OCI-LY1 (cell line): Measurements from ENCODE around the gene COMMD2.
A peak's percentile ranks its signal among the peaks of the same experiment; 100 is the strongest.

Experiments used
- H2AFZ ChIP-seq: fragments of 200-600 bp; sonication (generic), shearing (Covaris generic); 2 replicates; pipeline ENCODE4 v1.6.0; 2014; ENCODE audit warnings: antibody characterized with exemption, mild to moderate bottlenecking, low read length
- H3F3A ChIP-seq: fragments of 200-600 bp; sonication (generic), shearing (Covaris generic); 2 replicates; pipeline ENCODE4 v1.6.0; 2014; ENCODE audit warnings: mild to moderate bottlenecking, antibody characterized with exemption, low read length, moderate library complexity; ENCODE audit not compliant: insufficient read depth
- H3K27ac ChIP-seq: fragments of 200-600 bp; sonication (generic); 2 replicates; pipeline ENCODE4 v1.5.1; 2014; ENCODE audit warnings: low read length, mixed run types, mild to moderate bottlenecking, low read depth; ENCODE audit not compliant: poor library complexity, severe bottlenecking
- H3K27me3 ChIP-seq: fragments of 200-600 bp; sonication (generic); 2 replicates; pipeline ENCODE4 v1.6.0; 2014; ENCODE audit warnings: antibody characterized with exemption, mild to moderate bottlenecking, low read length, moderate library complexity; ENCODE audit not compliant: insufficient read depth
- H3K36me3 ChIP-seq: fragments of 200-600 bp; sonication (generic); 2 replicates; pipeline ENCODE4 v1.6.1; 2014; ENCODE audit warnings: mild to moderate bottlenecking, antibody characterized with exemption, low read length, moderate library complexity, mixed read lengths; ENCODE audit not compliant: insufficient read depth
- H3K4me1 ChIP-seq: fragments of 200-600 bp; sonication (generic); 2 replicates; pipeline ENCODE4 v1.5.1; 2014; ENCODE audit warnings: mild to moderate bottlenecking, low read length, moderate library complexity; ENCODE audit not compliant: insufficient read depth, severe bottlenecking
- H3K4me2 ChIP-seq: fragments of 200-600 bp; sonication (generic), shearing (Covaris generic); 2 replicates; pipeline ENCODE4 v1.6.1; 2014; ENCODE audit warnings: low read length
- H3K4me3 ChIP-seq: fragments of 200-600 bp; sonication (generic); 2 replicates; pipeline ENCODE4 v1.5.1; 2014; ENCODE audit warnings: low read length, low read depth, mild to moderate bottlenecking, mixed read lengths; ENCODE audit not compliant: poor library complexity, severe bottlenecking
- H3K79me2 ChIP-seq: fragments of 200-600 bp; shearing (Covaris generic); 2 replicates; pipeline ENCODE4 v1.6.1; 2016; ENCODE audit warnings: mixed run types, low read length, mixed read lengths; ENCODE audit not compliant: insufficient read depth
- H3K9ac ChIP-seq: fragments of 200-600 bp; sonication (generic), shearing (Covaris generic); 2 replicates; pipeline ENCODE4 v1.6.1; 2014; ENCODE audit warnings: mild to moderate bottlenecking, low read length, mixed read lengths
- H3K9me2 ChIP-seq: fragments of 200-600 bp; sonication (generic), shearing (Covaris generic); 2 replicates; pipeline ENCODE4 v1.6.1; 2014; ENCODE audit warnings: low read depth, mild to moderate bottlenecking, low read length, mixed read lengths
- H3K9me3 ChIP-seq: fragments of 200-600 bp; shearing (Covaris generic); 2 replicates; pipeline ENCODE4 v1.6.1; 2014; ENCODE audit warnings: low read length, mixed read lengths
- H4K20me1 ChIP-seq: fragments of 200-600 bp; sonication (generic), shearing (Covaris generic); 2 replicates; pipeline ENCODE4 v1.6.0; 2016; ENCODE audit warnings: mild to moderate bottlenecking, low read length; ENCODE audit not compliant: insufficient read depth
- EZH2 ChIP-seq: fragments of 200-600 bp; sonication (generic), shearing (Covaris generic); IDR thresholded peaks from 2 replicates; pipeline ENCODE4 v1.8.0; 2017; ENCODE audit warnings: borderline replicate concordance, mixed run types, mild to moderate bottlenecking, antibody characterized with exemption, low read length, moderate library complexity, mixed read lengths
- TF ChIP-seq, protein P1 (sequence below): fragments of 200-600 bp; sonication (generic), shearing (Covaris generic); IDR thresholded peaks from 2 replicates; pipeline ENCODE4 v1.5.1; 2017; ENCODE audit warnings: mild to moderate bottlenecking, antibody characterized with exemption, low read length, moderate library complexity, mixed read lengths

Gene COMMD2

DNA sequence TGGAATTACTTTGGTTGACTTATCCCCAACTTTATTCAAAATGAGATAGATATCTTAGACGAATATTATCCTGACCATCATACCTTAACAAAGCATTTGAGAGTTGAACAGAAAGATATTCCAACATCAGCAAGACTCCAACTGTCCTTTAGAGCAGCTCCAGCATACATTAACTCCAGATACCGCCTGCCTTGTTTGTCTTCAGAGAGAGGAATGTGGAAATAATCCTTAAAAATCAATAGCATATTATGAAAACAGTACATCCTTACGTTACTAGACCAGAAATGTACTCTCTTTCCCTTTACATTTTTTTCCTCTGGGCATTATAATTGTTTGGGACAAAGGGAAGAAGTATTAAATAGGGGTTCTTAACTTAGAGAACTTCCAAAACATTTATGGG is 38.4 kb upstream of the COMMD2 start:
- no peaks in the 10 kb centered on the region for H3K4me1 ChIP-seq
- no peak overlapping the region for H3K9ac ChIP-seq
- H3K9me2 ChIP-seq = no peaks in the 10 kb centered on the region
- no peak overlapping the region for H2AFZ ChIP-seq
- 0 out of 2 replicates have a peak, but pooled peaks cover 4% of the 10 kb centered on the region for H3K27me3 ChIP-seq
- no peak overlapping the region for H3K4me3 ChIP-seq
- no peaks in the 10 kb centered on the region for H3K36me3 ChIP-seq
- H4K20me1 ChIP-seq = no peaks in the 10 kb centered on the region
- H3K9me3 ChIP-seq = no peaks in the 10 kb centered on the region
- no peak overlapping the region for H3K27ac ChIP-seq
- no peaks in the 10 kb centered on the region for H3K79me2 ChIP-seq
- no peaks in the 10 kb centered on the region for H3F3A ChIP-seq
- TF ChIP-seq, protein P1, sequence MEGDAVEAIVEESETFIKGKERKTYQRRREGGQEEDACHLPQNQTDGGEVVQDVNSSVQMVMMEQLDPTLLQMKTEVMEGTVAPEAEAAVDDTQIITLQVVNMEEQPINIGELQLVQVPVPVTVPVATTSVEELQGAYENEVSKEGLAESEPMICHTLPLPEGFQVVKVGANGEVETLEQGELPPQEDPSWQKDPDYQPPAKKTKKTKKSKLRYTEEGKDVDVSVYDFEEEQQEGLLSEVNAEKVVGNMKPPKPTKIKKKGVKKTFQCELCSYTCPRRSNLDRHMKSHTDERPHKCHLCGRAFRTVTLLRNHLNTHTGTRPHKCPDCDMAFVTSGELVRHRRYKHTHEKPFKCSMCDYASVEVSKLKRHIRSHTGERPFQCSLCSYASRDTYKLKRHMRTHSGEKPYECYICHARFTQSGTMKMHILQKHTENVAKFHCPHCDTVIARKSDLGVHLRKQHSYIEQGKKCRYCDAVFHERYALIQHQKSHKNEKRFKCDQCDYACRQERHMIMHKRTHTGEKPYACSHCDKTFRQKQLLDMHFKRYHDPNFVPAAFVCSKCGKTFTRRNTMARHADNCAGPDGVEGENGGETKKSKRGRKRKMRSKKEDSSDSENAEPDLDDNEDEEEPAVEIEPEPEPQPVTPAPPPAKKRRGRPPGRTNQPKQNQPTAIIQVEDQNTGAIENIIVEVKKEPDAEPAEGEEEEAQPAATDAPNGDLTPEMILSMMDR = no peak
- no peak for TF ChIP-seq EZH2
- H3K4me2 ChIP-seq = no peak overlapping the region

DNA sequence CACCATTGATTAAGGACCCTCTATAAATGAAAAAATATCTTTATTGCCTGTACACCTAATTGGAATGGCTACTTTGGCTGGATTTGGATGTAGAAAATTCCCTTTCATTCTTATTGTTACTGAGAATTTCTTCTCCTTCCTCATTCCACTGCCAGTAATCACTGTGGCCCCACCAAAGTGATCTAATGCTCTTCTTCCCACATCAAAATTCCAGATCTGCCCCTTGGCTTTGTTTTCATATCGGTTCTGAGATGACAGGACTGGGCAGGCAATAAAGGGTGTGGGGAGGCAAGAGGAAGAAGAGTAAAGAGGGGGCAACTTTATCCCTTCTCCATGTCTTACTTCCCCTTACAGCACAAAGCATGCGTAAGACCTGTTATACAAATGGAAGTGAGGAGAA is 38.0 kb upstream of the COMMD2 start:
- H3K27ac ChIP-seq = no peak overlapping the region
- 0 out of 2 replicates have a peak, but pooled peaks cover 4% of the 10 kb centered on the region for H3K27me3 ChIP-seq
- H3K4me2 ChIP-seq = no peak overlapping the region
- H3K4me3 ChIP-seq = no peak overlapping the region
- no peaks in the 10 kb centered on the region for H3K9me3 ChIP-seq
- H3F3A ChIP-seq = no peaks in the 10 kb centered on the region
- no peaks in the 10 kb centered on the region for H4K20me1 ChIP-seq
- H3K79me2 ChIP-seq = no peaks in the 10 kb centered on the region
- H3K4me1 ChIP-seq = no peaks in the 10 kb centered on the region
- TF ChIP-seq, protein P1 = no peak
- TF ChIP-seq EZH2 = no peak
- H3K36me3 ChIP-seq = no peaks in the 10 kb centered on the region
- no peak overlapping the region for H2AFZ ChIP-seq
- H3K9me2 ChIP-seq = no peaks in the 10 kb centered on the region
- H3K9ac ChIP-seq = no peak overlapping the region

DNA sequence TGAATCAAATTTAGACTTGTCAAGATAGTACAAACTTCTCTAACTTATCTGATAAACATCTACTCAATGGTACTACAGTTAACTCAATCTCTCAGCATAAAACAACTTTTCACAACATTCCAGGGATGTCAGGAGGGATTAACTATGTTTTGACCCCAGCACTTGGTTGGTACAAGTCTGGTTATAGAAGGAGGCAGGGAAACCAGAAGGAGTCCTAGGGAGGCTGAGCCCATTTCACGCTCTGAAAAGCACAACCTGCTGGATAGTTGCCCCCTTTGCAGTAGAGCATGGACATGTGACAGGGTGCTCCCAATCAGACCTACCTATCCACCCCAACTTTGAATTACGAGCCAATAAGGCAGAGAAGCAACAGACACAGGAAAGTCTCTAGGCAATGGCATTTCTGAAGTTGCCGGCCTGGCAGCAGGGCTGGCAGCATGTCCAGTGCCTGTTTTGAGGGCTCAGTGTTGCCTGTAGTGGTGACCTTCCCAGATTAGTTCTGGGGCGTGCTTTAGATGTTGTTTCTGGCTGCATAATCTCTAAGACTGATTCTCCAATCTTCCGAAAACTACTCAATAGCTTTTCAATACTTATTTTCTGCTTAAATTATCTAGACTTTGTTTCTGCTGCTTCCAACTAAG is 31.9 kb upstream of the COMMD2 start:
- peak overlapping the region; percentile 26 for H3K27ac ChIP-seq
- no peaks in the 10 kb centered on the region for H3K9me2 ChIP-seq
- H3K4me3 ChIP-seq = no peak overlapping the region
- no peaks in the 10 kb centered on the region for H3K27me3 ChIP-seq
- H4K20me1 ChIP-seq = no peaks in the 10 kb centered on the region
- no peak overlapping the region for H3K4me2 ChIP-seq
- H3K9me3 ChIP-seq = no peaks in the 10 kb centered on the region
- H3K79me2 ChIP-seq = no peaks in the 10 kb centered on the region
- no peak for TF ChIP-seq EZH2
- TF ChIP-seq, protein P1 = no peak
- H3K36me3 ChIP-seq = no peaks in the 10 kb centered on the region
- H3K4me1 ChIP-seq = peaks cover 30% of the 10 kb centered on the region
- H3K9ac ChIP-seq = no peak overlapping the region
- H2AFZ ChIP-seq = 0 out of 2 replicates have a peak overlapping the region, but pooled peaks have one; percentile 35
- H3F3A ChIP-seq = no peaks in the 10 kb centered on the region
